ENCODE results near the gene SLIT2. TPM values are rescaled to one million over a fixed set of nuclear protein-coding genes. Genes with fewer than 3 reads are reported as not detected.

The SLIT2 gene
- total RNA-seq, 6 experiments from 2014 or later: 0.87 to 2.5 (median 1.3) TPM

DNA sequence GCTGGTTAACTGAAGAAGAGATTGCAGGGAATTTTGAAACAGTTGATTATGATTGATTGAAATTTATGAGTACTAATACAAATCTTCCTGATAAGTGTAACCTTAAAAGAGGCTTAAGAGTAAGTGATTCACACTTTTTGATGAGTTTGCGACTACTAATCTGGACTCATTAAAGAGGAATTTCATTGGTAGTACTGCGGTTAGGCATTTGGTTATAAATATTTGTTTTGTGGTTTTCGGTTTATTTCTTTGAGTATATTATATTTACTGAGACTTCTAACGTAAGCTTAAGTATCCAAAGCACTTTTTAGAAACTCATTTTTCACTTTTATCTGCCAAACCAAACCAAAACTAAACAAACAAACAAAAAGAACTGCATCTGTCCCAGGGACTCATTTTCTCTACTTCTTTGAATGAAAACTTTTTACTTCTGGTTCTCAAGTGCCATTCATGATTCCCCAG is 20.7 kb downstream of the SLIT2 start:
- no peak for TF ChIP-seq CTCF (IDR thresholded peaks at IDR 0.05)
- TF ChIP-seq POLR2A (IDR thresholded peaks at IDR 0.05): no peak
- intact Hi-C loops (cut with DNase I): no loop called here
- Histone ChIP-seq H3K27ac (no peak overlapping the region), H3K36me3 (no peaks in the 10 kb centered on the region), H3K4me3 (no peak overlapping the region), H3K27me3 (no peaks in the 10 kb centered on the region), H3K9me3 (no peaks in the 10 kb centered on the region), H3K4me1 (no peaks in the 10 kb centered on the region)
- WGBS (ENCODE audit: insufficient coverage, low coverage, low lambda C conversion rate, missing lambda C conversion rate): 56% methylated on average over 4 of the region's 4 CpGs
- no peak for DNase-seq
- ATAC-seq: no peak

DNA sequence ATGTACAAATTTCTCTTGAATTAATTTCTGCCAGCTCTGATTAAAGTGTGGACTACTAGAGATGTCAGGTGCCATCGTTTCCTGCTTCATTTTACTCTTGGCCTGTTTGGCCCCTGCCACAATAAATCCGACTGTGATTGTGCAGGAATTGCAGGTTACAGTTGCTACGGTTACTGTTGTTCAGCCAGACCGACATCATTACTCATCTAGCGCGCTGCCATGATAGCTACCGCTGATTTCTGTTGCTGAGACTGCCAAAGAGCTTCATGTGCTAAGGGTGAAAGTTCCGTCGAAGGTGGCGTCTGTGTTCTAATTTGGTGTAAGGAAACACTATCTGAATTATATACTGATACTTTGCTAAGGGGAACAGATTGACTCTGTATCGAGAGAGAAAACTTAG is 22.1 kb downstream of the SLIT2 start:
- no peaks in the 10 kb centered on the region for H3K4me1 ChIP-seq
- no peak for TF ChIP-seq CTCF (IDR thresholded peaks at IDR 0.05)
- no peak for TF ChIP-seq POLR2A (IDR thresholded peaks at IDR 0.05)
- no peaks in the 10 kb centered on the region for H3K9me3 ChIP-seq
- intact Hi-C loops (cut with DNase I): no loop called here
- ATAC-seq: no peak
- H3K4me3 ChIP-seq: no peak overlapping the region
- 68% methylated on average over 6 of the region's 11 CpGs for WGBS (ENCODE audit: insufficient coverage, low coverage, low lambda C conversion rate, missing lambda C conversion rate)
- no peaks in the 10 kb centered on the region for H3K36me3 ChIP-seq
- H3K27ac ChIP-seq: no peak overlapping the region
- DNase-seq: no peak
- no peaks in the 10 kb centered on the region for H3K27me3 ChIP-seq

GRCh38 chr4:20276848-20277247 is 25.1 kb downstream of the SLIT2 start:
- intact Hi-C loops (cut with DNase I): no loop called here
- WGBS (ENCODE audit: insufficient coverage, low coverage, low lambda C conversion rate, missing lambda C conversion rate): 50% methylated on average over 5 of the region's 5 CpGs
- H3K36me3 ChIP-seq: no peaks in the 10 kb centered on the region
- no peak overlapping the region for H3K27ac ChIP-seq
- no peaks in the 10 kb centered on the region for H3K27me3 ChIP-seq
- no peaks in the 10 kb centered on the region for H3K9me3 ChIP-seq
- H3K4me1 ChIP-seq: no peaks in the 10 kb centered on the region
- no peak overlapping the region for H3K4me3 ChIP-seq
- DNase-seq (no peak), ATAC-seq (no peak)
- TF ChIP-seq CTCF (IDR thresholded peaks at IDR 0.05) (no peak), POLR2A (IDR thresholded peaks at IDR 0.05) (no peak)

DNA sequence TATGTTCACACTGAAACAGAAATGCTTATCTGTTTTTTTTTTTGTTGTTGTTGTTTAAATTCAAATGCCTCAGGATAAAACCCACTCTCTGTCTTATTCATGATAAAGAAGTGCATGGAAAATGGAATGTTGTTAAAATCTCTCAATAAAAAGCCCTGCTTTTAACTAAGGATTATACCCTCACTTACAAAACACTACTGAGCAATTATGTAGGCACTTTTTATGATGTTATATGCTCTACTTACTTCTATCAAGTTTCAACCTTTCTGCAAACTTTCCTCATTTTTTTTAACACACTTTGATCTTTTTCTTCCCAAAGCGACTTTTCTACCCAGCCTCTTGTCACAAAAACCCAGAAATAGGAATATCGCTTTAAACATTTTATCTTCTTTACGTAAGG is 26.5 kb downstream of the SLIT2 start:
- no peak for TF ChIP-seq CTCF (IDR thresholded peaks at IDR 0.05)
- no peak for TF ChIP-seq POLR2A (IDR thresholded peaks at IDR 0.05)
- Histone ChIP-seq H3K9me3 (no peaks in the 10 kb centered on the region), H3K4me1 (no peaks in the 10 kb centered on the region), H3K4me3 (no peak overlapping the region), H3K27ac (no peak overlapping the region), H3K27me3 (no peaks in the 10 kb centered on the region), H3K36me3 (no peaks in the 10 kb centered on the region)
- ATAC-seq (no peak), DNase-seq (no peak)
- WGBS (ENCODE audit: insufficient coverage, low coverage, low lambda C conversion rate, missing lambda C conversion rate): 77% methylated on average over 3 of the region's 3 CpGs
- intact Hi-C loops (cut with DNase I): no loop called here

GRCh38 chr4:20279381-20279780 is 27.7 kb downstream of the SLIT2 start:
- H3K9me3 ChIP-seq: no peaks in the 10 kb centered on the region
- H3K27me3 ChIP-seq: no peaks in the 10 kb centered on the region
- H3K4me3 ChIP-seq: no peak overlapping the region
- 52% methylated on average over 1 of the region's 1 CpG for WGBS (ENCODE audit: insufficient coverage, low coverage, low lambda C conversion rate, missing lambda C conversion rate)
- H3K4me1 ChIP-seq: no peaks in the 10 kb centered on the region
- DNase-seq (no peak), ATAC-seq (no peak)
- intact Hi-C loops (cut with DNase I): no loop called here
- no peaks in the 10 kb centered on the region for H3K36me3 ChIP-seq
- H3K27ac ChIP-seq: no peak overlapping the region
- TF ChIP-seq POLR2A (IDR thresholded peaks at IDR 0.05): no peak
- no peak for TF ChIP-seq CTCF (IDR thresholded peaks at IDR 0.05)
